Neural progenitor cell (in vitro differentiated cells): ENCODE data around the gene CCDC82. TPM values are rescaled to one million over a fixed set of nuclear protein-coding genes. Genes with fewer than 3 reads are reported as not detected.
A peak's percentile ranks its signal among the peaks of the same experiment; 100 is the strongest.
"Not testable (repeated sequence)": the region's sequence is repeated elsewhere in the genome, so short reads cannot be mapped to it uniquely, and the experiment has no call there.

Experiments
- DNase-seq: peaks from one replicate; pipeline ENCODE4 v3.0.0-alpha.2; 2016; ENCODE audit warnings: low spot score
- H2AFZ ChIP-seq: fragments of 200-600 bp; sonication (generic); replicated peaks from 2 replicates; pipeline ENCODE4 v1.6.1; 2016; ENCODE audit warnings: antibody characterized with exemption
- H3F3A ChIP-seq: fragments of 200-600 bp; sonication (generic); 2 replicates; pipeline ENCODE4 v1.6.1; 2016; ENCODE audit warnings: antibody characterized with exemption, low read depth
- H3K27ac ChIP-seq: fragments of 200-600 bp; sonication (generic); 2 replicates; pipeline ENCODE4 v1.5.1; 2016; ENCODE audit warnings: mild to moderate bottlenecking
- H3K27me3 ChIP-seq: fragments of 200-600 bp; sonication (generic); 2 replicates; pipeline ENCODE4 v1.6.1; 2016; ENCODE audit warnings: mild to moderate bottlenecking, moderate library complexity
- H3K36me3 ChIP-seq: fragments of 200-600 bp; sonication (generic); 2 replicates; pipeline ENCODE4 v1.5.1; 2016
- H3K4me1 ChIP-seq: fragments of 200-600 bp; sonication (generic); 2 replicates; pipeline ENCODE4 v1.6.1; 2016; ENCODE audit warnings: mixed run types
- H3K4me2 ChIP-seq: fragments of 200-600 bp; sonication (generic); 2 replicates; pipeline ENCODE4 v1.6.1; 2016
- H3K4me3 ChIP-seq: fragments of 200-600 bp; sonication (generic); 2 replicates; pipeline ENCODE4 v1.5.1; 2016
- H3K79me2 ChIP-seq: fragments of 200-600 bp; sonication (generic); 2 replicates; pipeline ENCODE4 v1.6.1; 2016; ENCODE audit warnings: low read depth
- H3K9ac ChIP-seq: fragments of 200-600 bp; sonication (generic); 2 replicates; pipeline ENCODE4 v1.6.1; 2016
- H3K9me3 ChIP-seq: fragments of 200-600 bp; sonication (generic); 2 replicates; pipeline ENCODE4 v1.5.1; 2016; ENCODE audit warnings: low read depth
- H4K20me1 ChIP-seq: fragments of 200-600 bp; sonication (generic); 2 replicates; pipeline ENCODE4 v1.6.1; 2016; ENCODE audit warnings: low read depth
- H3K27ac Mint-ChIP-seq: 3 replicates; pipeline ENCODE4 v1.8.0; 2021; ENCODE audit warnings: mixed read lengths
- H3K27me3 Mint-ChIP-seq: 2 replicates; pipeline ENCODE4 v1.8.0; 2022; ENCODE audit warnings: low read depth, mild to moderate bottlenecking, inconsistent platforms, moderate library complexity, mixed read lengths; ENCODE audit not compliant: insufficient read depth
- H3K36me3 Mint-ChIP-seq: 3 replicates; pipeline ENCODE4 v1.8.0; 2021; ENCODE audit warnings: mixed read lengths
- H3K4me1 Mint-ChIP-seq: 3 replicates; pipeline ENCODE4 v1.8.0; 2021; ENCODE audit warnings: mixed read lengths
- H3K4me3 Mint-ChIP-seq: 3 replicates; pipeline ENCODE4 v1.8.0; 2021; ENCODE audit warnings: mild to moderate bottlenecking, moderate library complexity, mixed read lengths
- H3K9me3 Mint-ChIP-seq: 3 replicates; pipeline ENCODE4 v1.8.0; 2020; ENCODE audit warnings: mixed read lengths
- EZH2 ChIP-seq: fragments of 200-600 bp; sonication (generic); IDR thresholded peaks from 2 replicates; pipeline ENCODE4 v1.6.1; 2017; ENCODE audit warnings: antibody characterized with exemption, mild to moderate bottlenecking, moderate library complexity
- EZH2phosphoT487 ChIP-seq: fragments of 200-600 bp; sonication (generic); IDR thresholded peaks from 2 replicates; pipeline ENCODE4 v1.6.1; 2017; ENCODE audit warnings: antibody characterized with exemption
- total RNA-seq: library from RNA; depleted of rRNA; stranded (reverse); fragments of >200 nt; gene quantifications from 2 replicates; pipeline ENCODE4 v1.2.3, GENCODE V29; 2015; ENCODE audit warnings: low replicate concordance
- TF ChIP-seq, protein P1 (sequence below): fragments of 200-600 bp; sonication (generic); IDR thresholded peaks from 2 replicates; pipeline ENCODE4 v1.5.1; 2017; ENCODE audit warnings: antibody characterized with exemption, mild to moderate bottlenecking

CCDC82 gene
- total RNA-seq, 1 donor from 2014 or later = 48.3 TPM

DNA sequence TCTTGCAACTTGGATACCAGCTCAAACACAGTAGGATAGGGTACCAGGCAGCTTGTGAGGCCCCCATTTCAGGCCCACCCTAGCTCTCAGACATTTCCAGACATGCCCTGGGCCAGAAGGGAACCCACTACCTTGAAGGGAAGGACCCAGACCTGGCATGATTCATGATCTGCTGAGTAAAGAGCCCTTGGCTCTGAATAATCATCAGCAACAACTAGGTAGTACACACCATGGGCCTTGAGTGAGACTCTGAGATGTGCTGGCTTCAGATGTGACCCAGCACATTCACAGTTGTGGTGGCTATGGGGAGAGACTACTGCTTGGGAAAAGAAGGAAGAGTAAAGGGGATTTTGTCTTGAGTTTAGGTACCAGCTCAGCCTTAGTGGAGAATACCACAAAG lies 23.7 kb upstream of the CCDC82 start:
- no peak overlapping the region for H3K4me3 ChIP-seq
- H3K9me3 ChIP-seq = no peaks in the 10 kb centered on the region
- Mint-ChIP-seq H3K9me3 (peaks cover 11% of the 10 kb centered on the region), H3K4me3 (no peak overlapping the region), H3K4me1 (peaks cover 5% of the 10 kb centered on the region), H3K27me3 (no peaks in the 10 kb centered on the region), H3K36me3 (peaks cover 5% of the 10 kb centered on the region), H3K27ac (no peak overlapping the region)
- DNase-seq = no peak
- H3K79me2 ChIP-seq = no peaks in the 10 kb centered on the region
- H3K4me1 ChIP-seq = peaks cover 3% of the 10 kb centered on the region
- H2AFZ ChIP-seq = no peak overlapping the region
- no peaks in the 10 kb centered on the region for H3K27me3 ChIP-seq
- H3K36me3 ChIP-seq = no peaks in the 10 kb centered on the region
- no peak overlapping the region for H3K4me2 ChIP-seq
- H3F3A ChIP-seq = no peaks in the 10 kb centered on the region
- H3K9ac ChIP-seq = no peak overlapping the region
- H4K20me1 ChIP-seq = no peaks in the 10 kb centered on the region
- H3K27ac ChIP-seq = no peak overlapping the region
- TF ChIP-seq, protein P1, sequence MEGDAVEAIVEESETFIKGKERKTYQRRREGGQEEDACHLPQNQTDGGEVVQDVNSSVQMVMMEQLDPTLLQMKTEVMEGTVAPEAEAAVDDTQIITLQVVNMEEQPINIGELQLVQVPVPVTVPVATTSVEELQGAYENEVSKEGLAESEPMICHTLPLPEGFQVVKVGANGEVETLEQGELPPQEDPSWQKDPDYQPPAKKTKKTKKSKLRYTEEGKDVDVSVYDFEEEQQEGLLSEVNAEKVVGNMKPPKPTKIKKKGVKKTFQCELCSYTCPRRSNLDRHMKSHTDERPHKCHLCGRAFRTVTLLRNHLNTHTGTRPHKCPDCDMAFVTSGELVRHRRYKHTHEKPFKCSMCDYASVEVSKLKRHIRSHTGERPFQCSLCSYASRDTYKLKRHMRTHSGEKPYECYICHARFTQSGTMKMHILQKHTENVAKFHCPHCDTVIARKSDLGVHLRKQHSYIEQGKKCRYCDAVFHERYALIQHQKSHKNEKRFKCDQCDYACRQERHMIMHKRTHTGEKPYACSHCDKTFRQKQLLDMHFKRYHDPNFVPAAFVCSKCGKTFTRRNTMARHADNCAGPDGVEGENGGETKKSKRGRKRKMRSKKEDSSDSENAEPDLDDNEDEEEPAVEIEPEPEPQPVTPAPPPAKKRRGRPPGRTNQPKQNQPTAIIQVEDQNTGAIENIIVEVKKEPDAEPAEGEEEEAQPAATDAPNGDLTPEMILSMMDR = no peak
- no peak for TF ChIP-seq EZH2phosphoT487
- TF ChIP-seq EZH2 = no peak

DNA sequence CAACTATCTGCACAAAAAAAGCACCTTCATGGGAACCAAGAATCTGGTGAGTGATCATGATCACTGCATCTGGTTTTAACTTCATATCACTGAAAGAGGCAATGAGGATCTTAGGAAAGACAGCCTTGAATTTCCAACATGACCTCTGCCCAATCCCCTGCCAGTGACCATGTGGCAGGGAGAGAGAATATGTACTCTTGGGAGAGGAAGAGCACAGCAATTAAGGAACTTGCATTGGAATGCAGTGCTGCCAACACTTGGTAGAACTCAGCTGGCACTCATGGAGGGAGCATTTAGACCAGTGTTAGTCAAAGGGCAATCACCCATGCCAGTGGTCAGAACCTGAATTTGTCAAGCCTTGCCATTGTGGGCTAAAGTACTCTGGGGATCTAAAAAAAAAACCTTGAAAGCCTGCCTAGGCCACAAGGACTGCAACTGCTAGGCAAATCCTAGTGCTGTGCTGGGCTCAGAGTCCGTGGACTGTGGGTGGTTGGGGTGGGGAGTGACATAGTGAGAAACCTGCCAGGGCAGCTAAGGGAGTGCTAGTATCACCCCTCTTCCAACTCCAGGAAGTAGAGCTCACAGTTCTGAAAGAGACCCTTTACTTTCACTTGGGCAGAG lies 23.2 kb upstream of the CCDC82 start:
- Histone ChIP-seq H3K27ac (no peak overlapping the region), H3K79me2 (no peaks in the 10 kb centered on the region), H3K4me1 (peaks cover 3% of the 10 kb centered on the region), H3K9ac (no peak overlapping the region), H3K4me2 (no peak overlapping the region), H3K27me3 (no peaks in the 10 kb centered on the region), H3K9me3 (no peaks in the 10 kb centered on the region), H3K4me3 (no peak overlapping the region), H2AFZ (no peak overlapping the region), H3F3A (no peaks in the 10 kb centered on the region), H4K20me1 (no peaks in the 10 kb centered on the region), H3K36me3 (no peaks in the 10 kb centered on the region)
- H3K27me3 Mint-ChIP-seq = no peaks in the 10 kb centered on the region
- DNase-seq = no peak
- peaks cover 5% of the 10 kb centered on the region for H3K4me1 Mint-ChIP-seq
- H3K36me3 Mint-ChIP-seq = peaks cover 5% of the 10 kb centered on the region
- H3K27ac Mint-ChIP-seq = no peak overlapping the region
- TF ChIP-seq, protein P1 = no peak
- no peak for TF ChIP-seq EZH2phosphoT487
- TF ChIP-seq EZH2 = no peak
- H3K4me3 Mint-ChIP-seq = no peak overlapping the region
- H3K9me3 Mint-ChIP-seq = peaks cover 11% of the 10 kb centered on the region

DNA sequence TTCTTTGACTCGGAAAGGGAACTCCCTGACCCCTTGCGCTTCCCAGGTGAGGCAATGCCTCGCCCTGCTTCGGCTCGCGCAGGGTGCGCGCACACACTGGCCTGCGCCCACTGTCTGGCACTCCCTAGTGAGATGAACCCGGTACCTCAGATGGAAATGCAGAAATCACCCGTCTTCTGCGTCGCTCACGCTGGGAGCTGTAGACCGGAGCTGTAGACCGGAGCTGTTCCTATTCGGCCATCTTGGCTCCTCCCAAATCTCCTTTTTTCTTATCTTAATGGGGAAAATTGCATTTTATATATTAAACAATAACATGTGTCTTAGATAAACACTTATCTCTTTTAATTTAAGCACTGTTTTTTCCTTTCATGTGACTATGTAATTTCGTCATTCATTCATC lies 21.7 kb upstream of the CCDC82 start:
- not testable (repeated sequence) for H3F3A ChIP-seq, H3K9me3 ChIP-seq, H4K20me1 ChIP-seq, H3K9ac ChIP-seq, H3K36me3 ChIP-seq, H3K36me3 Mint-ChIP-seq, H3K4me1 Mint-ChIP-seq, H3K79me2 ChIP-seq, H3K27me3 ChIP-seq, H3K27ac ChIP-seq, DNase-seq, H3K27ac Mint-ChIP-seq, H3K4me1 ChIP-seq, H3K27me3 Mint-ChIP-seq
- peak overlapping the region; percentile 42 for H3K4me3 ChIP-seq
- Mint-ChIP-seq H3K4me3 (peak overlapping the region; percentile 69), H3K9me3 (peaks cover 11% of the 10 kb centered on the region)
- peak overlapping the region; percentile 67 for H3K4me2 ChIP-seq
- H2AFZ ChIP-seq = peak overlapping the region; percentile 87

DNA sequence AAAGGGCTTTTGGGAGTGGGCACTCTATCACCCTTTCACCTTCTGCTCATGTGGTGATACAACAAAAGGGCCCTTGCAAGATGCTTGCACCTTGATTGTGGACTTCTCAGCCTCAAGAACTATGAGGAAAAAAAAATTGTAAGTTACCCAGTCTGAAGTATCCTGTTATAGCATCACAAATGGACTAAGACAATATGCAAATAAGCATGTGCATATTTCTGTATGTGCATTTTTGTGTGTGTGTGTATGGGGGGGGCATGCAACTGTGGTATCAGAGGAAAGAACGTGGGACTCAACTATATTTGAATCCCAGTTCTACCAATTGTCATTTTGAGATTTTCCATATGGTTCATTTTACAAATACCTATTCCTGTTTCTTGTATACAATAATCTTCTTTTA lies 11.0 kb upstream of the CCDC82 start:
- H3K4me3 ChIP-seq = no peak overlapping the region
- no peaks in the 10 kb centered on the region for H3K79me2 ChIP-seq
- no peak overlapping the region for H3K9ac ChIP-seq
- TF ChIP-seq EZH2 (no peak), EZH2phosphoT487 (no peak)
- TF ChIP-seq, protein P1 = no peak
- H3K27me3 Mint-ChIP-seq = no peaks in the 10 kb centered on the region
- no peak overlapping the region for H3K4me2 ChIP-seq
- H3K36me3 Mint-ChIP-seq = no peaks in the 10 kb centered on the region
- no peaks in the 10 kb centered on the region for H3K9me3 ChIP-seq
- H2AFZ ChIP-seq = no peak overlapping the region
- no peaks in the 10 kb centered on the region for H3K4me1 Mint-ChIP-seq
- no peaks in the 10 kb centered on the region for H4K20me1 ChIP-seq
- no peaks in the 10 kb centered on the region for H3K4me1 ChIP-seq
- H3K4me3 Mint-ChIP-seq = no peak overlapping the region
- DNase-seq = no peak
- H3F3A ChIP-seq = no peaks in the 10 kb centered on the region
- no peak overlapping the region for H3K27ac ChIP-seq
- H3K9me3 Mint-ChIP-seq = no peaks in the 10 kb centered on the region
- no peaks in the 10 kb centered on the region for H3K36me3 ChIP-seq
- no peak overlapping the region for H3K27ac Mint-ChIP-seq
- no peaks in the 10 kb centered on the region for H3K27me3 ChIP-seq
